Measurements from ENCODE around the gene RAB1B.

GRCh38 chr11:66291303-66291705 is 22.9 kb downstream of the RAB1B start:
- TF ChIP-seq CTCF (IDR thresholded peaks at IDR 0.05; ENCODE audit: insufficient read depth, low read depth, low read length), result no peak
- TF ChIP-seq EZH2 (IDR thresholded peaks at IDR 0.05; ENCODE audit: insufficient read depth, low read length), result no peak

Measured in astrocyte (in vitro differentiated cells and primary cell).